ENCODE results near the gene BEND4.

The BEND4 gene

DNA sequence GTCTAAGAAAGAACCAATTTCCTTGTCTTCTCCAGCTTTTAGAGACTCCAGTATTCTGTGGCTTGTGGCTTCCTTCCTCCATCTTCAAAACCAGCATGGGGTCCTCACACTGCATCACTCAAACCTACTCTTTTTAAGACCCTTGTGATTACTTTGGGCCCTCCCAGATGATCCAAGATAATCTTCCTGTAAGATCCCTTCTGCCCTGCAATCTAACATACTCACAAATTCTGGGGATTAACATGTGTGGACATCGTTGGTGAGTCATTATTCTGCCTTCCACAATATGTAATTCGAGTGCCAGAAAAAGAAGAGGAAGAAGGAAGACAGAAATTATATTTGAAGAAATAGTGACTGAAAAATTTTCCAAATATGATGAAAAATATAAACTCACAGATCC, 47.9 kb downstream of the BEND4 start:
- DNase-seq = no peak

DNA sequence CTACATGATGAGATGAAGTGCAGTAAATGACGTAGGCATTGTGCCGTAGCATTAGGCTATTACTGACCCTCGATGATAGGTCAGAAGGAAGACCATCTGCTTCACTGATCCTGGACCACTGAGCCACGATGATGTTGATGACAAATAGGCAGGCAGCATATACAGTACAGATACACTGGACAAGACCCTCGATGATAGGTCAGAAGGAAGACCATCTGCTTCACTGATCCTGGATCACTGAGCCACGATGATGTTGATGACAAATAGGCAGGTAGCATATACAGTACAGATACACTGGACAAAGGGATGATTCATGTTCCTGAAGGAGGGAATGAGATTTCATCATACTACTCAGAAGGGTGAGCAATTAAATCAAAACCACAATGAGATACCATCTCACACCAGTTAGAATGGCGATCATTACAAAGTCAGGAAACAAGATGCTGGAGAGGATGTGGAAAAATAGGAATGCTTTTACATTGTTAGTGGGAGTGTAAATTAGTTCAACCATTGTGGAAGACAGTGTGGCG, 50.9 kb downstream of the BEND4 start:
- DNase-seq = no peak

DNA sequence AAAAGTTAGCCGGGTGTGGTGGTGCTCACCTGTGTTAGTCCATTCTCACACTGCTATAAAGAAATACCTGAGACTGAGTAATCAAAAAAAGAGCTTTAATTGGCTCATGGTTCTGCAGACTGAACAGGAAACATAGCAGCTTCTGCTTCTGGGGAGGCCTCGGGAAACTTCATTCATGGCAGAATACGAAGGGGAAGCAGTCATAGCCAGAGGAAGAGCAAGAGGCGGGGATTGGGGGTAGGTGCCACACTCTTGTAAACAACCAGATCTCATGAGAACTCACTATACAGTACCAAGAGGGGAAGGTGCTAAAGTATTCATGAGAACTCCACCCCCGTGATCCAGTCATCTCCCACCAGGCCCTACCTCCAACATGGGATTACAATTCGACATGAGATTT, 64.1 kb downstream of the BEND4 start:
- no peak for DNase-seq

DNA sequence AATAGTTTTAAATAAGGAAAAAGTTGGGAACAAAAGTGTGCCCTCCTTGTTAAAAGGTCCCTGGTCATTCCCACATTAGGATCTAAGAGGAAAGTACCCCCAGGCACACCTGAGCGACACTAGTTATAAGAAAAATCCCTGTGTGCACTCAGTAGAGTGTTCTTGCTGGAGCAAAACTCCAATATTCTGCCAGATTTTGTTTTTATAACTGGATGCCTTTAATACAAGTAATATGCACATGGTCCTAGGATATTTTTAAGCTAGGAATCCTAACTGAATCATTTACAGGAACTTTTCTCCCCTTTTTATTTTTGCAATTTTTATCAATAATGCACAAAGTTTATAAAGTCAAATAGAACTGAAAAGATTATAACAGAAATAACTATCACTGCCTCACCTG, 68.6 kb downstream of the BEND4 start:
- DNase-seq = no peak

DNA sequence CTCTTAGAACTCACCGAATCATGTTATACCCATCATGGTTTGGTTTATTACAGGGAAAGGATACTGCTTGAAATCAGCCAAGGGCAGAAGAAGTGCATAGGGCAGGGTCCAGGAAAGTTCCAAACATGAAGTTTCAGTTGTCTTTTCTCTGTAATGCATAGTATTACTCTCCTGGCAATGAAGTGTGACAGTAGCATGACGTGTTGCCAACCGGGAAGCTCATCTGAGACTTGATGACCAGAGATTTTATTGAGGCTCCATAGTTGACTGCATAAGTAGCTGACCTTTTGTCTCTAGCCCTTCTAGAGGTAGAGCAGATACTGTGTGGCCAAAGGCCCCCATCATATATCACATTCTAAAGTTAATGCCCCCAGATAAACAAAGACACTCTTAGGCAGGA, 72.1 kb downstream of the BEND4 start:
- peak; percentile 3 for DNase-seq

DNA sequence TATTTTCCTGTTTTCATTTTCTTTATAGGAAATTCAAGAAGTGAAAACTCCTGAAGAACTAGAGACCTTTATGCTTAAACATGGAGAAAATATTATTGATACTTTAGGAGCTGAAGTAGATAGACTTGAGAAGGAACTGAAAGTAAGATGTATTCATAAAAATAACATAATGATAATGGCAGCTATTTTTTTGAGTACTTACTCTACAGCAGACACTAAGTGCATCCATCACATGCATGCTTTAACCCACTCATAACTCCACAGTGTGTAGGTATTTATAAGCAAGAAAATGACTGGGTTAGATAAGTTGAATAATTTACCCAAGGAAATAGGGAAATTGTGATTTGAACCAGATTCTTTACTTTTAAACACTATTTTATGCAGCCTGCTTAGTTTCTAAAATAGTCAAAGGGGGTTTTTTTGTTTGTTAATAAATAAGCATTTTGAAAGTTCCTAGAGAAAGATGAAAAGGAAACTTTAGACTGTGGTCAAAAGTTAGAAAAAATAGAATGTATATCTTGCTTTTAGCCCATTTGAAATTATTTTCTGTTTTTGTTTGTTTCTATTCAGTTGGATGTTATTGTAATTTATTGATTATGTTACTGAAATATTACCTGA, 74.2 kb downstream of the BEND4 start:
- DNase-seq = no peak

DNA sequence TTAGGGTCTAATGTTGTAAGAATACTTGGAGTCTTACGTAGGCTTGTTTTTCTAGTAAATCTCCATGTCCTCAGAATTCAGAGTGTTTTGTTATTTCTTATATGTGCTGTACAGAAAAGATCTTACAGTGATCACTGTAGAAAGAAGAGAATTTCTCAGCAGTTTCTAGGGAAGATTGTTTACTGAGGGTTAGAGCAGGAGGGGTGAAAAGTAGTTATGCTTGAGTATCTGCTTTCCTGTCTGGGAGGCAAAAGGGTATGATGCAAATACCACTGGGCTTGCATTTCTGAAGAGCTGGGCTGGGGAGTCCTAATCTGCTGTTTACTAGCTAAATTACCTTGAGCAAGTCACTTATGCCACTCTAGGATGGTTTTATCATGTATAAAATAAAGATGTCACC, 78.2 kb downstream of the BEND4 start:
- DNase-seq = no peak

DNA sequence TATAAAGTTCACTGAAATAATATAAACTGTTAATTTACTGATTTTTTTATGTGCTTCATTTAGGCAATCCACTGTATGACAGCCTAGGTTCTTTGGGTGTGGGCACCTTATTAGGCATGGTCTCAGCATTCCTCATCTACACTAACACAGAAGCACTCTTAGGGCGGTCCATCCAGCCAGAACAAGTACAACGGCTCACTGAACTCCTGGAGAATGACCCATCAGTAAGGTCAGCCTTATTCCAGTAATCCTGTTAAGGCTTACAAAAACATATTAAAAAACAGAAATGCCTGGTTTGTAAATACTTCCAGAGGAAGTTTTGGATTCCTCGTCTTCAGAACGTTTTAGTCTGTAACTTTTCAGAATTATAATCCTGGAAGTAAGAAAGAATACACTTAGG, 82.0 kb downstream of the BEND4 start:
- no peak for DNase-seq

DNA sequence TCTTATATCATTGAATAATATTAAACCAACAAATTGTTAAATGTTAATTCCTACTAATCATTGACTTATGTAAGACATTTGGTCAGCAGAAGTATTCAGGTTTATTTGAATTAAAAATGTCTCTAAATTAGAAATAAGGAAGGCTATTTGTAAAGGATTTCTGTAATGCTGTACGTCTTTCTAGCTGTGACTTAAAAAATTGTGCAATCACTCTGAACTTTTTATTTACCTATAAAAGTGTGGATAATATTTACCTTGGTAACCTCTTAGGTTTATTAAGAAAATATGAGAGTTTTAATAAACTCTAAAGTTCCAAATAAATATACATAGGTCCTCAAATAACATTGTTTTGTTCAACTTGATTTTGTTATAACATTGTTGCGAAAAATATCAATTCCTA, 85.2 kb downstream of the BEND4 start:
- DNase-seq = no peak

DNA sequence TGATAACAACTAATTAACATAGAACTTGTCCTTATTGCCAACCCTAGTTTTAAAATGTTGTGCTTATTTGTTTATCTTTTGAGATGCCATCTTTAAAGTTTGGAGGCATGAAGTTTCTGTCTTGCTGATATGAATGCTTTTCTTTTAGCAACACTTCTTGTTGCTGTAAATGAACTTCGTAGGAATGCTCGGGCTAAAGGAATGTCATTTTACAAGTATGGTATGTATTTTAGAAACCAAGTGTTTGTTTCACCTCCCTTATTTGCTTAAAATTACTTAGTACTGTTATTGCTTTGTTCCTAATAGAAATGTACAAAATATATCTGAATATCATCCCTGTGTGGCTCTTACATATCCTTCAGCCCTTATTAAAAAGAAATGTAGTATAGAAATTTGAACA, 86.1 kb downstream of the BEND4 start:
- no peak for DNase-seq
